IMR-90 (cell line): ENCODE results near the gene RHOU. TPM values are rescaled to one million over a fixed set of nuclear protein-coding genes. Genes with fewer than 3 reads are reported as not detected.

ENCODE experiments used
- ATAC-seq: fragments of 200-7000 bp; cut with Tn5 transposase; 2 replicates; pipeline ENCODE4 v1.9.1; 2020; ENCODE audit warnings: low read depth, mild to moderate bottlenecking, moderate library complexity
- BruUV-seq: library from RNA; stranded (reverse); fragments of 400-500 nt; replicated peaks from 2 replicates; lab custom pipeline; 2021; lab: Mats Ljungman, UMichigan
- CTCF ChIA-PET: fragments of 300-600 bp; formaldehyde crosslinking; extraction: SDS; loops from one replicate; lab custom pipeline; 2021; ENCODE audit warnings: antibody characterized with exemption; lab: Yijun Ruan, JAX
- POLR2A ChIA-PET: fragments of 300-600 bp; sonication (Branson Sonifier 250); formaldehyde crosslinking; loops from one replicate; lab custom pipeline; 2022; ENCODE audit warnings: antibody characterized with exemption; ENCODE audit not compliant: unreplicated experiment; lab: Charles Lee
- DNase-seq: peaks from one replicate; pipeline ENCODE4 v3.0.0; 2013
- H2AFZ ChIP-seq: replicated peaks from 2 replicates; pipeline ENCODE3; 2013; ENCODE audit warnings: low read length, mild to moderate bottlenecking; ENCODE audit not compliant: poor library complexity
- H2AK5ac ChIP-seq: 2 replicates; pipeline ENCODE4 v1.6.1; 2013; ENCODE audit warnings: low read depth, low read length, inconsistent platforms
- H2AK9ac ChIP-seq: replicated peaks from 2 replicates; pipeline ENCODE3; 2013; ENCODE audit warnings: mild to moderate bottlenecking, low read depth, low read length, moderate library complexity; ENCODE audit not compliant: poor library complexity
- H2BK120ac ChIP-seq: 2 replicates; pipeline ENCODE4 v1.6.1; 2013; ENCODE audit warnings: low read depth, low read length, inconsistent platforms
- H2BK15ac ChIP-seq: 3 replicates; pipeline ENCODE4 v1.6.1; 2013; ENCODE audit warnings: low read depth, low read length, inconsistent platforms
- H2BK20ac ChIP-seq: 2 replicates; pipeline ENCODE4 v1.6.1; 2013; ENCODE audit warnings: low read depth, mild to moderate bottlenecking, inconsistent platforms, low read length, moderate library complexity
- H2BK5ac ChIP-seq: 2 replicates; pipeline ENCODE4 v1.6.1; 2013; ENCODE audit warnings: mild to moderate bottlenecking, low read depth, low read length, inconsistent platforms; ENCODE audit not compliant: poor library complexity, severe bottlenecking
- H3K14ac ChIP-seq: replicated peaks from 2 replicates; pipeline ENCODE4 v1.6.1; 2013; ENCODE audit warnings: low read depth, low read length, inconsistent platforms
- H3K18ac ChIP-seq: 2 replicates; pipeline ENCODE4 v1.6.1; 2013; ENCODE audit warnings: low read depth, low read length, control low read depth
- H3K23ac ChIP-seq: 2 replicates; pipeline ENCODE4 v1.6.1; 2013; ENCODE audit warnings: low read depth, low read length, inconsistent platforms
- H3K27ac ChIP-seq: 2 replicates; pipeline ENCODE4 v1.5.1; 2013; ENCODE audit warnings: mild to moderate bottlenecking, control low read depth, low read length; ENCODE audit not compliant: insufficient read depth
- H3K27me3 ChIP-seq: 2 replicates; pipeline ENCODE4 v1.6.1; 2013; ENCODE audit warnings: low read length; ENCODE audit not compliant: control insufficient read depth, insufficient read depth
- H3K36me3 ChIP-seq: 2 replicates; pipeline ENCODE4 v1.6.1; 2013; ENCODE audit warnings: low read length, mixed read lengths; ENCODE audit not compliant: control insufficient read depth, insufficient read depth
- H3K4ac ChIP-seq: 2 replicates; pipeline ENCODE4 v1.6.1; 2013; ENCODE audit warnings: low read depth, low read length, inconsistent platforms
- H3K4me1 ChIP-seq: 2 replicates; pipeline ENCODE4 v1.6.1; 2013; ENCODE audit warnings: low read length, mixed read lengths; ENCODE audit not compliant: control insufficient read depth, insufficient read depth
- H3K4me2 ChIP-seq: 2 replicates; pipeline ENCODE4 v1.6.1; 2013; ENCODE audit warnings: low read depth, mild to moderate bottlenecking, control low read depth, low read length, moderate library complexity
- H3K4me3 ChIP-seq: 2 replicates; pipeline ENCODE4 v1.5.1; 2013; ENCODE audit warnings: low read depth, mild to moderate bottlenecking, control low read depth, low read length, moderate library complexity; ENCODE audit not compliant: insufficient read depth
- H3K56ac ChIP-seq: 2 replicates; pipeline ENCODE4 v1.6.1; 2013; ENCODE audit warnings: low read length, inconsistent platforms; ENCODE audit not compliant: insufficient read depth; ENCODE audit errors: extremely low read depth
- H3K79me1 ChIP-seq, 2 experiments: 2 replicates each; pipeline ENCODE4 v1.6.1; 2013; ENCODE audit warnings: low read length in 2 of 2, inconsistent platforms in 1 of 2, low read depth in 1 of 2
- H3K9ac ChIP-seq: 2 replicates; pipeline ENCODE4 v1.6.1; 2013; ENCODE audit warnings: low read depth, low read length, control low read depth
- H3K9me1 ChIP-seq: 2 replicates; pipeline ENCODE4 v1.6.1; 2013; ENCODE audit warnings: low read length, inconsistent platforms; ENCODE audit not compliant: insufficient read depth
- H3K9me3 ChIP-seq: 2 replicates; pipeline ENCODE4 v1.6.1; 2013; ENCODE audit warnings: low read length; ENCODE audit not compliant: control insufficient read depth, insufficient read depth
- H4K20me1 ChIP-seq: 2 replicates; pipeline ENCODE4 v1.6.1; 2013; ENCODE audit warnings: low read length, inconsistent platforms; ENCODE audit not compliant: insufficient read depth
- H4K5ac ChIP-seq: 2 replicates; pipeline ENCODE4 v1.6.1; 2013; ENCODE audit warnings: mild to moderate bottlenecking, low read depth, low read length, control low read depth
- H4K8ac ChIP-seq, 2 experiments: 2 replicates each; pipeline ENCODE4 v1.6.1; 2013; ENCODE audit warnings: low read depth in 2 of 2, low read length in 2 of 2, control low read depth in 1 of 2, inconsistent platforms in 1 of 2
- H4K91ac ChIP-seq: 2 replicates; pipeline ENCODE4 v1.6.1; 2013; ENCODE audit warnings: low read depth, low read length, inconsistent platforms; ENCODE audit not compliant: insufficient read depth
- MAZ ChIP-seq: IDR thresholded peaks from 2 replicates; pipeline ENCODE4 v1.6.1; 2012; ENCODE audit warnings: low read depth, mild to moderate bottlenecking, low read length, improper control_type of control experiment, moderate library complexity, borderline replicate concordance
- MXI1 ChIP-seq: IDR thresholded peaks from 2 replicates; pipeline ENCODE4 v1.6.1; 2012; ENCODE audit warnings: low read depth, mild to moderate bottlenecking, low read length, moderate library complexity, borderline replicate concordance
- NFE2L2 ChIP-seq: fragments of 150-350 bp; IDR thresholded peaks from 2 replicates; pipeline ENCODE4 v1.6.1; 2016; ENCODE audit warnings: low read depth, mild to moderate bottlenecking, low read length
- RAD21 ChIP-seq: IDR thresholded peaks from 2 replicates; pipeline ENCODE4 v1.6.1; 2012; ENCODE audit warnings: low read length, improper control_type of control experiment
- RFX5 ChIP-seq: IDR thresholded peaks from 2 replicates; pipeline ENCODE4 v1.8.0; 2012; ENCODE audit warnings: low read depth, mild to moderate bottlenecking, low read length, moderate library complexity
- WGBS, 2 experiments: methylation state at CpG; one replicate each; pipeline versions ENCODE4 v1.1.5 to v1.1.7; 2013; ENCODE audit warnings: missing lambda C conversion rate in 2 of 2; ENCODE audit not compliant: insufficient read length in 1 of 2; ENCODE audit errors: extremely low coverage in 2 of 2; 5-methylcytosine and 5-hydroxymethylcytosine counted together
- dilution Hi-C: fragments of 300-500 bp; cut with HindIII; formaldehyde crosslinking; loops from one replicate; pipeline ENCODE4 v1.14.3; 2018; ENCODE audit warnings: low sequenced_read_pairs; ENCODE audit not compliant: unreplicated experiment
- in situ Hi-C: fragments of 300-500 bp; cut with MboI; formaldehyde crosslinking; loops from 3 replicates; pipeline ENCODE4 v1.14.3; 2019; ENCODE audit warnings: low sequenced_read_pairs, inconsistent platforms, mixed read lengths
- intact Hi-C: fragments of 100-400 bp; cut with micrococcal nuclease; formaldehyde crosslinking; loops from 2 replicates; pipeline ENCODE4 v1.10.0; 2022
- polyA plus RNA-seq, 3 experiments: library from polyadenylated mRNA; depleted of rRNA; stranded (reverse); fragments of >200 nt; gene quantifications; 2 replicates each; pipeline ENCODE4 v1.2.3, GENCODE V29; 2012; ENCODE audit warnings: low replicate concordance in 1 of 3
- total RNA-seq: library from RNA; depleted of rRNA; stranded (reverse); fragments of >200 nt; gene quantifications from 2 replicates; pipeline ENCODE4 v1.2.3, GENCODE V29; 2012

The RHOU gene
- total and polyA plus RNA-seq, 2 of the 4 experiments (the other 2 are of a cell fraction) = 0.44 to 0.72 TPM

DNA sequence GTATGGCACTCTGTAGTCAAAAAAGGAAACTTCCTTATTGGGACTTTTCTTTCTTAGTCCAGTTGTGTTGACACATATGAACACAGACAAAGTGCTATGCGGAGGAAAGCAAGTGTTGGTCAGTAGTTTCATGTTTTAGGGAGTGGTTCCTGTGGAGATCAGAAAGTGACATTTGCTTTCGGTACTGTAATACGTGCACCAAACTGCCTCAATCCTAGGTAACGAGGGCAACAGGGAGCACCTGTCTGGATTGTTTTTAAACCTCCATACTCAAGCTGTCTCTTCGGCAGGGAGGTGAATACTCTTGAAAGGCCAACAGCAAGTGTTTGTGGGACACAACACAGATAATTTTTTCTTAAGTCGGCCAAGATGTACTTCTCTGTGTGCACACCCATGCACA is 9.1 kb downstream of the RHOU start:
- Histone ChIP-seq H3K14ac (no peak overlapping the region), H4K5ac (no peak overlapping the region), H3K36me3 (peaks cover 42% of the 10 kb centered on the region), H2AFZ (no peak overlapping the region), H3K27ac (no peak overlapping the region), H2BK15ac (no peak overlapping the region), H4K20me1 (no peaks in the 10 kb centered on the region), H2BK5ac (no peak overlapping the region), H3K4ac (no peak overlapping the region), H3K18ac (no peak overlapping the region), H3K4me1 (no peaks in the 10 kb centered on the region), H3K56ac (no peak overlapping the region), H2AK9ac (no peak overlapping the region), H3K27me3 (peaks cover 2% of the 10 kb centered on the region), H2BK120ac (no peak overlapping the region), H3K79me1 (no peaks in the 10 kb centered on the region), H3K9me3 (no peaks in the 10 kb centered on the region), H3K23ac (no peak overlapping the region), H3K4me3 (no peak overlapping the region), H4K91ac (no peak overlapping the region), H2AK5ac (no peak overlapping the region), H2BK20ac (no peak overlapping the region), H3K9me1 (no peaks in the 10 kb centered on the region; the same call in 1 of the 2 replicates), H4K8ac (no peak overlapping the region), H3K4me2 (no peak overlapping the region), H3K9ac (no peak overlapping the region)
- BruUV-seq = no TSS peak
- DNase-seq (no peak), ATAC-seq (no peak)
- TF ChIP-seq RAD21 = no peak
- TF ChIP-seq RFX5 = no peak
- no peak for TF ChIP-seq NFE2L2
- no peak for TF ChIP-seq MXI1
- no peak for TF ChIP-seq MAZ
- intact Hi-C loops (no loop called here), in situ Hi-C loops (no loop called here), dilution Hi-C loops (no loop called here)
- WGBS, 2 experiments = 100% methylated on average over 1 of the region's 6 CpGs; no CpG with 5 or more reads in 1 of the 2 experiments
- POLR2A ChIA-PET = no interaction called here
- CTCF ChIA-PET = no interaction called here
